Esophagus squamous epithelium (tissue), 4 donors: ENCODE results near the gene ZNF443. TPM values are rescaled to one million over a fixed set of nuclear protein-coding genes. Genes with fewer than 3 reads are reported as not detected.

Experiments
- total RNA-seq, 4 donors: library from RNA; depleted of rRNA; stranded (reverse); fragments of >200 nt; gene quantifications; one replicate each; pipeline ENCODE4 v1.1.0, GENCODE V29; 2016

ZNF443 gene
- total RNA-seq, 4 donors from 2014 or later: 1.7 to 6.4 (median 3.7) TPM

Other genes starting within 250 kb of the ZNF443 start
- 10 to 100 TPM in 1 of 4 donors, 1 to 10 TPM in 3; 5.9 to 11.6 (median 6.7) TPM for gene ZNF44, start 146.1 kb downstream of the ZNF443 start, total RNA-seq
- 1 to 10 TPM in 2 of 4 donors, under 1 TPM in 2; 0.19 to 5.0 (median 2.7) TPM for gene ZNF563, start 107.4 kb downstream of the ZNF443 start, total RNA-seq
- gene ZNF442, start 75.3 kb downstream of the ZNF443 start, total RNA-seq: 1 to 10 TPM in 2 of 4 donors, under 1 TPM in 2; 0.45 to 2.5 (median 1.1) TPM
- gene ZNF799, start 39.8 kb downstream of the ZNF443 start, total RNA-seq: 1 to 10 TPM; 1.3 to 3.4 (median 2.3) TPM
- 1 to 10 TPM in 2 of 4 donors, under 1 TPM in 2; 0.15 to 2.5 (median 1.6) TPM for gene ZNF709, start 43.8 kb upstream of the ZNF443 start, total RNA-seq
- gene ZNF564, start 110.5 kb upstream of the ZNF443 start, total RNA-seq: 1 to 10 TPM; 1.6 to 9.3 (median 4.8) TPM
- 1 to 10 TPM; 2.5 to 6.7 (median 4.2) TPM for gene ZNF490, start 169.8 kb upstream of the ZNF443 start, total RNA-seq
- 10 to 100 TPM in 3 of 4 donors, 1 to 10 TPM in 1; 8.6 to 19.5 (median 13.0) TPM for gene ZNF791, start 169.9 kb upstream of the ZNF443 start, total RNA-seq
- 10 to 100 TPM; 25.5 to 55.5 (median 39.4) TPM for gene MAN2B1, start 225.7 kb upstream of the ZNF443 start, total RNA-seq
- gene WDR83, start 225.8 kb upstream of the ZNF443 start, total RNA-seq: 10 to 100 TPM in 1 of 4 donors, 1 to 10 TPM in 3; 4.0 to 16.7 (median 5.8) TPM
- gene DHPS, start 240.9 kb upstream of the ZNF443 start, total RNA-seq: 10 to 100 TPM; 45.3 to 93.5 (median 51.5) TPM
- not detected for gene GNG14, start 247.0 kb upstream of the ZNF443 start, total RNA-seq